ENCODE results near the gene PTPN9. TPM values are rescaled to one million over a fixed set of nuclear protein-coding genes. Genes with fewer than 3 reads are reported as not detected.
"Not testable (repeated sequence)": the region's sequence is repeated elsewhere in the genome, so short reads cannot be mapped to it uniquely, and the experiment has no call there.

Gene PTPN9
- total RNA-seq, 1 experiment from 2014 or later: 20.8 TPM

DNA sequence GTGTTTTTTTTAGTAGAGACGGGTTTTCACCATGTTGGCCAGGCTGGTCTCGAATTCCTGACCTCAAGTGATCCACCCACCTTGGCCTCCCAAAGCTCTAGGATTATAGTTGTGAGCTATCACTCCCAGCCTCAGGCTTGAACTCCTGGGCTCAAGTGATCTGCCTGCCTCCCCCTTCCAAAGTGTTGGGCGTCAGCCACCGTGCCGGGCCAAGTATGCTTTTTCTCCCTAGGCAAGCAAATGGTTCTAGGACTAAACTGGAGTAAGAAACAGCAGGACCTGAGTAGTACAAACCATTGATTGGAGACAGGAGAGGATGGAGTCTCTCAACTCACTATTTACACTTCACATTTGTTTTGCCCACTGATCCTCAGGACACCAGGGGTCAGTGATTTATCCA, 4.6 kb upstream of the PTPN9 start:
- DNase-seq (ENCODE audit: low read depth): no peak

DNA sequence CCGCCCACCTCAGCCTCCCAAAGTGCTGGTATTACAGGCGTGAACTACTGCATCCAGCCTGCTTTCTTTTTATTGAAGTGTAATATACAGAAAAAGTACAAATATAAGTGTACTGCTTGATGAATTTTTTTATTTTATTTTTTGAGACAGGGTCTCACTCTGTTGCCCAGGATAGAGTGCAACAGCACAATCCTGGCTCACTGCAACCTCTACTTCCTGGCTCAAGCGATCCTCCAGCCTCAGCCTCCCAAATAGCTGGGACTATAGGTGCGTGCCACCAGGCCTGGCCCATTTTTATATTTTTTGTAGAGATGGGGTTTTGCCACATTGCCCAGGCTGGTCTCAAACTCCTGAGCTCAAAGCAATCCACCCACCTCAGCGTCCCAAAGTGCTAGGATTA, 3.8 kb upstream of the PTPN9 start:
- not testable (repeated sequence) for DNase-seq (ENCODE audit: low read depth)

DNA sequence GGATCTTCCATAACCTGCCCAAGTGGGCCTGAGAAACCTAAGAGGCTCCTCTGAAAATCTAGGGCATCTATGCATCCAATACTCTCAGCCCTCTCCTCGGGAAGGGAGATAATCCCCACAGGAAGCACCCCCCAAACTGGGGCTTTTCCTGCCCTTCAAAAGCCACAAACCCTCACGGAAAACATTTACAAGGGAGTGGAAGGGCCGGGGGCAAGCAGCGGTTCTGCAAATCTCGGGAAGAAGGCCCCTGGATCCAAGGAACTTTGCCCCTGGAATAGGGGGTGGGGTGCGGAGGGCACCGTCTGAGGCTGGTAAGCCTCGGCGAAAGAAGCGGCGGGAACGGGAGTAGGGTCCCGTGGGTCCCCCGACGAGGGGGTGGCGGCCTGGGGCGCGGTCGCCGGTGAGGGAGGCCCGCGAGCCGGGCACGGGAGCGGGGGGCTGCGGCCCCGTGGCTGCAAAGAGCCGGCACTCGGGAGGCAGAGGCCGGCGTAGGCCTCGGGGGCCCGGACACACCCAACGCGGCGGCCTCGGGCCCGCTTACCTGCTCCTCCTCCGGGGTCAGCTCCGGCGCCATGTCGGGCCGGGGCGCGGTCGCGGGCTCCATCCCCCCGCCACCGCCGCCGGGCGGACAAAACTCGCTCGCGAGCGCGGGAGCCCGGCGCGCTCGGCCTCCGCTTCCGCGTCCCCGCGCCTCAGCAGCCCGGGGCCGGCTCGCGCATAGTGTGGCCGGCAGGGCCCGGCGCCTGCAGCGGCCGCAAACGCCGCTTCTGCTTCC, 755 bp downstream of the PTPN9 start:
- peak; percentile 28 for DNase-seq (ENCODE audit: low read depth)

DNA sequence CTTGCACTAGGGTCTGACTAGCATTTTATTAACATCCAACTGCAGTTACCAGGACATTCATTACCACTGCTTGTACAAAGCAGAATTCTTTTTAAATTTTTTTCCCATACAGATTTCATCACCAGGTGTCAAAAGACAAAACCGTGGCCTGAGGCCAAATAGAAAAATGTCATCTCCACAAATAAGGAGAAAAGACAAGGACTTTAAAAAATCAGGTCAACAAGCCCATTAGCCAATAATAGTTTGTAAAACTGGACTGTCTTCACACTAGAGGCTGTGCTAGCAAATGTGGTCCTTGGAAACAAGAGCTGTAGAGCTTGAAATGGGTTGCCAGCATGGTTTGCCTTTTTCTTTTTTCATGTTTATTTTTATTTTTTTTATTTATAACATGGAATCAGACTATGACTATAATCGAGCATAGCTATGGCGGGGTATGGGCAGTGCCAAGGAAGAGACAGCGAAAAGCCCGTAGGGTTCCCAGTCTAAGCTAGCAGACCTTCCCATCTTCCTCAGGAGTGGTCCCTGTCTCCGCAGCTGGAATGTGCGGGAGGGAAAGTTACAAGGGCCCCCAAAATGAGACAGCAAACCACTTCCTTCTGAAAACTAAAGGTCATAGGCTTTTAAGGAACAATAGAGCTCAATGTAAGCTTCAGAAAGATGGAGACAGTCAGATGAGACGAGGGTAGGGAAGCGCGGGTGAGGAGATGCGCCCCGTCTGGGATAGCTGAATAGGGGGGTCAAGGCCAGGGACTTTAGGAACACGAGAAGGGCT, 1.5 kb downstream of the PTPN9 start:
- DNase-seq (ENCODE audit: low read depth): peak; percentile 22

DNA sequence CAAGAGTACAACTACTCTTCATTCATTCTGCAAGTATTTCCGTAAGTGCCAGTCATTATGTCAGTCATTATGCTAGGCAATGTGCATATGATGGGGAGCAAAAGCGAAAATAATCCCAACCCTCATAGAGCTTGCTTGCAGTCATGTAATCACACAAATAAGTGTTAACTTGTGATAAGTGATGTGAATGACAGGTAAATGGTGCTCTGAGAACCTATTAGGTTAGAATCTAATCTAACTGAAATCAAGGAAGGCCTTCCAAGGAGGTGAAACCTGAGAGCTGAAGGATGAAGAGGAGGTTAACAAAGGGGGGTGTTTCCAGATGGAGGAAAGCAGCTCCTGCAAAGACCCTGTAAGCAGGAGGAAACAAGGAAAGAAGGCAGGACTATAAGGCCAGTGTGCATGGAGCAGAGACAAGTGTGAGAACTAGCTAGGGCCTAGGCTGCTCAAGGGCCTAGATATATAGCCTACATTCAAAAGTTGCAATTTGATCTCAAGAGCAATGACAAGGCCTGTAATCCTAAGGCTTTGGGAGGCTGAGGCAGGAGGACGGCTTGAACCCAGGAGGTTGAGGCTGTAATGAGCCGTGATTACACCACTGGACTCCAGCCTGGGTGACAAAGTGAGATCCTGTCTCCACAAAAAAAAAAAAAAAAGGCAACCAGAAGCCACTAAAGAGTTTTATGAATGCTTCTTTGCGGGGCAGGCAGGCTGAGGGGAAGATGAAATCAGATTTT, 5.3 kb downstream of the PTPN9 start:
- DNase-seq (ENCODE audit: low read depth): no peak

DNA sequence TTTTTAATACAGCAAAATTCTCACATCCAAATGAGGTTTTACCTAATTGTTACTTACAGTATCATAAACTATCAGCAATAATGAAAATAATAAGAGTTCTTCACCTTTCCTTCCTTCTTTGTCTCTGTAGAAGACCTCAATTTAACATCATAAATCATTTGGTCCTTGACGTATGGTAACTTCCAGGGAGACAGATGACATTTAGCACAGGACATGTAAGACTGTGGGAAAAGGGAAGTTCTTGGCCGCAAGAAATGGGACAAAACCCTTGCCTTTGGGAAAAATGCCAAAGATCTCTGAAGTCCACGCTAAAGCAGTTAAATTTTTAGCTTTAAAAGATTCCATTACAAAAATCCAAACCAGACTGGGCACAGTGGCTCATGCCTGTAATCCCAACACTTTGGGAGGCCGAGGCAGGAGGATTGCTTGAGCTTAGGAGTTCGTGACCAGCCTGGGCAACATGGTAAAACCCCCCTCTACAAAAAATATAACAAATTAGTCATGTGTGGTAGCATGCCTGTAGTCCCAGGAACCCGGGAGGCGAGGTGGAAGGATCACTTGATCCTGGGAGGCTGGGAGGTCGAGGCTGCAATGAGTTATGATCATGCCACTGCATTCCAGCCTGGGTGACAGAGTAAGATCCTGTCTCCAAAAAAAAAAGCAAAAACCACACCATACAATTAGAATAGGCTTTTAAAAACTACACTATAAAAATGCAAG, 8.8 kb downstream of the PTPN9 start:
- DNase-seq (ENCODE audit: low read depth): no peak

DNA sequence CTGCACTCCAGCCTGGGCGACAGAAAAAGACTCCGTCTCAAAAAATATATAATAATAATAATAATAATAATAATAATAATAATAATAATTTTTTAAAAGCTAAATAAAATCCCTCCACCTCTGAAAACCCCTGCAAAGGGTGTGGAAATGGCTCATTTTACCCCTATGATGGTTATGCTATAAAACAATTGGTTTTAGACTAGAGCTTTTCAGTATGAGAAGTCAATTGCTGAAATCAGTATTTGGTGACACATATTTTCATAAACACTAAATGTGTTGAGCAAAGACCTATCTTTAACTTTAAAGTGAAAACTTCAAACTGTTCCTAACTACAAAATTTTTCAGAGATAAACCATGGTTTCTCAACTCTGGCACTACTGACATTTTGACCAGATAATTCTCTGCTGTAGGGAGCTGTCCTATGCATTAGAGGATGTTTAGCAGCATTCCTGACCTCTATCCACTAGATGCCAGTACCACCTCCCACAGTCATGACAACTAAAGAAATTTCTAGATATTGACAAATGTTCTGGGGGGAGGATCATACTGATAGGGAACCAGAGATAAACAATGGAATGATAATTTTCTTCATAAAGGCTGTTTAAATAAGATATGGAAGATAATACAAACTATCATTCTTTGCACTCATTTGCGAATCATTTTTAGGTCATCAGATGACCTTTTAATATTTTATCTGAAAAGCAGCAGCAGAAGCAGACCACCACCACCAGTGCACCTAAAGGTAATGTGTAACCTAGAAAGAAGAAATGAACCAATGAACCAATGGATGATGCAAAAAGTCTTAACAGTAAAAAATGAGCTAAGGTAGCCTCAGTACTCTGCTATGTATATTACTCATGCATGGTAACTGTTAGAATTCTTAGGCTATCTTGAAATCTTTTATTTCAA, 13.8 kb downstream of the PTPN9 start:
- DNase-seq (ENCODE audit: low read depth): no peak

DNA sequence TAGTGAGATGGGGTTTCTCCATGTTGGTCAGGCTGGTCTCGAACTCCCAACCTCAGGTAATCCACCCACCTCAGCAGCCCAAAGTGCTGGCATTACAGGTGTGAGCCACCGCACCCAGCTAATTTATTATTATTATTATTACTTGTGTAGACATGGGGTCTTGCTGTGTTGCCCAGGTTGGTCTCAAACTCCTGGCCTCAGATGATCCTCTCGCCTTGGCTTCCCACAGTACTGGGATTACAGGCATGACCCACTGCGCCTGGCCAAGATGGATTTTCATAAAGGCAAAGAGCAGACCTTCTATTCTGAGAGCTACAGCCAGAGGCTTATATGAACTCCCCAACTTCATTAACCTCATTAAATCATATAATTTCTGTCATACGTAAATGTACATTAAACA, 17.2 kb downstream of the PTPN9 start:
- DNase-seq (ENCODE audit: low read depth): no peak

DNA sequence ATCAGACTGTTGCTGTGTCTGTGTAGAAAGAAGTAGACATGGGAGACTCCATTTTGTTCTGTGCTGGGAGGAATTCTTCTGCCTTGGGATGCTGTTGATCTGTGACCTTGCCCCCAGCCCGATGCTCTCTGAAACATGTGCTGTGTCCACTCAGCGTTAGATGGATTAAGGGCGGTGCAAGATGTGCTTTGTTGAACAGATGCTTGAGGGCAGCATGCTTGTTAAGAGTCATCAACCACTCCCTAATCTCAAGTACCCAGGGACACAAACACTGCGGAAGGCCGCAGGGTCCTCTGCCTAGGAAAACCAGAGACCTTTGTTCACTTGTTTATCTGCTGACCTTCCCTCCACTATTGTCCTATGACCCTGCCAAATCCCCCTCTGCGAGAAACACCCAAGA, 19.8 kb downstream of the PTPN9 start:
- DNase-seq (ENCODE audit: low read depth): not testable (repeated sequence)

DNA sequence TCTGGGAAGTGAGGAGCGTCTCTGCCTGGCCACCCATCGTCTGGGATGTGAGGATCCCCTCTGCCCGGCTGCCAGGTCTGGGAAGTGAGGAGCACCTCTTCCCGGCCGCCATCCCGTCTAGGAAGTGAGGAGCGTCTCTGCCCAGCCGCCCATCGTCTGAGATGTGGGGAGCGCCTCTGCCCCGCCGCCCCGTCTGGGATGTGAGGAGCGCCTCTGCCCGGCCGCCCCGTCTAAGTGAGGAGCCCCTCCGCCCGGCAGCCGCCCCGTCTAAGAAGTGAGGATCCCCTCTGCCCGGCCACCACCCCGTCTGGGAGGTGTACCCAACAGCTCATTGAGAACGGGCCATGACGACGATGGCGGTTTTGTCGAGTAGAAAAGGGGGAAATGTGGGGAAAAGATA, 20.2 kb downstream of the PTPN9 start:
- DNase-seq (ENCODE audit: low read depth): not testable (repeated sequence)

DNA sequence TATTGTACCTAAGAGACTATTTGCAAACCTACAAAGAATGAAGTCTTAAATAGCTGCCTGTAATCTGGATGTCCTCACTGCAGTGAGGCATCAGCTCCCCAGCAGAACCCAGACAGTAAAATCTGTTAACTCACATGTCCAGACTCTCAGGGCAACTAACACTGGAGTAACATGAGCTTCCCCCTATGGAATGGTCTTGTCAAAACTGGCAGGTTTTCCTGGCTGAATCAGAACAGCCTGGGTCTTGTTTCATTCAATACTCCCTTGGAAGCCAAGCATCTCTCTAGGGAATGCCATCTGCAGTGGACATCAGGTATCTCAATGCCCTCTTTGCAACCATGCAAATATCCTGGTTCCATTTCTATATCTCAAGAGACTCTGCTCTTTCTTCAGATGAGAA, 24.4 kb downstream of the PTPN9 start:
- DNase-seq (ENCODE audit: low read depth): no peak

DNA sequence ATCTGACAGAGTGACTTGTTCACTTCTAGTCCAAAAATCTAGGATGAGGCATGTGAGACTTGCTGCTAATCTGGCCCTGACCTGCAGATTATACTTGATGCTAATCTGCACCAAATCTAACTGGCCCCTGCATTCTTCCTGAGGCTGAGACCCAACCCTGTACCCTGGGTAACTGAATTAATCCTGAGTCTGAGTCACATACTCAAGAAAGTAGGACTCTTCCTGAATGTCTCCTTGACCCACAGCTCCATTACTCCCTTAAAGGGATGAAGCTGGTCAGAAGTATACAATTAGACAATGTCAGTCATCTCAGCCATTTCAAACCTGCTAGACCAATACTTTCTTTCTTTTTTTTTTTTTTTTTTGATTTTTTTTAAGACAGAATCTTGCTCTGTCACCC, 25.5 kb downstream of the PTPN9 start:
- no peak for DNase-seq (ENCODE audit: low read depth)

DNA sequence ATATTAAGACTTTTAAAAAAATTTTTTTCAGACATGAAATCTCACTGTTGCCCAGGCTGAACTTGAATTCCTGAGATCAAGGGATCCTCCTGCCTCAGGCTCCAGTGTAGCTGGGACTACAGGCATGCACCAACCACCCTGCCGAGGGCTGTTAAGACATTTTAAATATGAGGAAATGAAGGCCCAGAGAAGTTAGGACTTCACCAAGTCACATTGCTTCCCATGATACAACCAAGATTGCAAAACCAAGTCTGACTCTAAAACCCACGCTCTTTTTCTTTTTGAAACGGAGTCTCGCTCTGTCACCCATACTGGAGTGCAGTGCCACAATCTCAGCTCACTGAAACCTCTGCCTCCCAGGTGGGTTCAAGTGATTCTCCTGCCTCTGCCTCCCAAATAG, 28.0 kb downstream of the PTPN9 start:
- DNase-seq (ENCODE audit: low read depth): no peak

DNA sequence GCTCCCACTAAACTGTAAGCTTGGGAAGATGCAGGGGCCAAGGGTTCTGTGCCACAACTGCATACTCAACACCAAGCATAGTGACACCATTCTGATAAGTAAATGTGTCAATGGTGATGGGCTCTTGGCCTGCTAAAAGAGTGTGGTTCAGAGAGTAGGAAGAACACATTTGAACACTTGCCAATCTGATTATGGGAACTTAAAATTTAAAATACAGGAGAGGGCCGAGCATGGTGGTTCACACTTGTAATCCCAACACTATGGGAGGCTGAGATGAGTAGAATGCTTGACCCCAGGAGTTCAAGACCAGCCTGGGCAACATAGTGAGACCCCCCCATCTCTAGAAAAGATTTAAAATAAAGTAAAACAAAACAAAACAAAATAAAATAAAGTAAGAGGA, 34.1 kb downstream of the PTPN9 start:
- no peak for DNase-seq (ENCODE audit: low read depth)

DNA sequence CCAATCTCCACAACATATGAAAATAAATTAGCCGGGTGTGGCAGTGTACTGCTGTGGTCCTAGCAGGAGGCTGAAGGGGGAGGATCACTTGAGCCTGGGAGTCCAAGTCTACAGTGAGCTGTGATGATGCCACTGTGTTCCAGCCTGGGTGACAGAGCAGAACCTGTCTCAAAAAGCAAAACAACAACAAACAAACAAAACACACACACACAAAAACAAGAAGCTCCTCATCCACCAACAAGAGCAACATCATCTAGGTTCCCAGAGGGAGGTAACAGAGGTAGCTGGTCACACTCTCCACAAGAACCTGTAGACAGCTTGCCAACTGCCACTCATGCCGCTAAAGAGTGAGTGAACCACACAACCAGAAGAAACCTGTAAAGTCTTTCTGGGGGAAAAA, 34.8 kb downstream of the PTPN9 start:
- DNase-seq (ENCODE audit: low read depth): no peak

DNA sequence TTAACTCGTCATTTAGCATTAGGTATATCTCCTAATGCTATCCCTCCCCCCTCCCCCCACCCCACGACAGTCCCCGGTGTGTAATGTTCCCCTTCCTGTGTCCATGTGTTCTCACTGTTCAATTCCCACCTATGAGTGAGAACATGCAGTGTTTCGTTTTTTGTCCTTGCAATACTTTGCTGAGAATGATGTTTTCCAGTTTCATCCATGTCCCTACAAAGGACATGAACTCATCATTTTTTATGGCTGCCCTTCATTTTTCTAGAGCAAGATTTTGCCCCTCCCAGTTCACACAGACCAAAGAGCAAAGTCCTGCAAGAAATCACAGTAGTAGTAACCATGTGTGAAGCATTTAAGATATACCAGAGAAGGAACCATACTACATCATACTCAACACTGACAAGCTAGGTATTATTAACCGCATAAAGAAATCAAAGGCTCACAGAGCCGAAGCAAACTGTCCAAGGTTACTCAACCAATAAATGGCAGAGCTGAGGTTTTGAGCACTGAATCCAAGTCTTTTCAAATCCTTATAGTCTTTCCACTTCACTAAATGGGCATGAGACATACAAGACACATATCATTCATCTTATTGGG, 36.1 kb downstream of the PTPN9 start:
- not testable (repeated sequence) for DNase-seq (ENCODE audit: low read depth)

DNA sequence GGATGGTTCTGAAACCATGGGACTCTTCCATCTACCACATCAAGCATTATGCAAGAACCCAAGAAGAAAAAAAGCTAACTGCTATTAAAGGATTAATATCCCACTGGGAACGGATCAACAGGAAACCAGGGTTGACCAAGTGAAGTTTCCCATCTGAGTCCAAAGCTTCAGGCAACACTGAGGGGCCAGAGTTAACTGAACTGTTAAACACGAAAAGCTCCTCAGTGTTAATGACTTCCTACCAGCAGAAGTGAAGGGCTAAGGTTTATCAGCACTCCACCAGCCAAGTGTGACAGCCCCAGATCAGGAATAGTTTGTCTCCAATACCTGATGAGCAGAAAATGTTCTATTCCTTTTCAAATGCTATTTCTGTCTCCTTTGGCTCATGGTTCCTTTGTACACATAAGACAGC, 36.7 kb downstream of the PTPN9 start:
- DNase-seq (ENCODE audit: low read depth): no peak

DNA sequence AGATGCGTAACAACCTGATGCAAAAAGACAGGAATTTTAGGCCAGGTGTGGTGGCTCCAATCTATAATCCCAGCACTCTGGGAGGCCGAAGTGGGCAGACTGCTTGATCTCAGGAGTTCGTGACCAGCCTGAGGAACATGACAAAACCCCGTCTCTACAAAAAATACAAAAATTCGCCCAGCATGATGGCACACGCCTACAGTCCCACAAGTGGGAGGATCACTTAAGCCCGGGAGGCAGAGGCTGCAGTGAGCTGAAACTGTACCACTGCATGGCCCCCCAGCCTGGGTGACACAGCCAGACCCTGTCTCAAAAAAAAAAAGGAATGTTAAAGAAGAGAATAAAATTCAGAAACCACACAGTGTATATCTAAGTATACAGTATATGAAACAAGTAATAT, 40.7 kb downstream of the PTPN9 start:
- no peak for DNase-seq (ENCODE audit: low read depth)

DNA sequence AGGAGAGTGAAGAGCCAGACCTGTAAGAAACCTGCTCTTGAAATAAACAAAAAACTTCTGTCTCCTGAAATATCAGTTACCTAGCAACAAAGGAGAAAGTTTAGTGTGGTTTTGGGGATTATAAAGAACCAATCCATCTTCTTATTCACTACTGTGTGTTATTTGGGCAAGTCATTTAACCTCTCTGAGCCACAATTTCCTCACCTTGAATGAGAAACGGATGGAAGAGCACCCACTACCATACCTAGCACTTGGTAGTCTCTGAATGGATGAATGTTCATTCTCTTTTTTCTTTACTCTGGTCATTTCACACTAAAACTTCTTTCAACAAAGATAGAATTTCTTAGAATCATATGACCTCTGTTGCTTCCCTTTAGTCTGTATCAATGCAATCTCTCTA, 45.2 kb downstream of the PTPN9 start:
- no peak for DNase-seq (ENCODE audit: low read depth)

Data from Daoy (cell line).